Ramos (cell line): ENCODE results near the gene SLC25A21.

ENCODE experiments used
- in situ Hi-C: fragments of 300-500 bp; cut with MboI; formaldehyde crosslinking; loops from one replicate; pipeline ENCODE4 v1.14.3; 2022; ENCODE audit warnings: low sequenced_read_pairs; ENCODE audit not compliant: unreplicated experiment

SLC25A21 gene

DNA sequence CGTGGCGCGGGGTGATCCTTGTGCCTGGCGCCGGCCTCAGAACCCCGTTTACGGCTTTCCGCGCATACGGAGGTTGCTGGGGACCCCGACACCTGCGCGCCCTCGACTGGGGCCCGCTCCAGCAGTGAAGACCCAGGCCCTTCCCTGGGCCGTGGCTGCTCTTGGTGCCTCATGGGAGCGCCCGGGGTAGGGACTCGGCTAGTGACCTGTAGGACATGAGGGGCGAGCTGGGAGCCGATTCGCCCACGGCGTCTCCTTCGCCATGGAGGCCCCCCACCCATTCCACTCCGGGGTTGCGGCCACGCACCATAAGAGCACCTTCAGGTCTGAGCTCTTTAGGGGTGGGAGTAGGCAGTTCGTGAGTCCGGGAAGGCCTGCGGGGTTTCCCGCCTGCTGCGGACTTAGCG is 525.0 kb downstream of the SLC25A21 start:
- in situ Hi-C loops: no loop called here

- in situ Hi-C loops: no loop called here
Observed at GRCh38 chr14:36646664-36647416, 525.6 kb downstream of the SLC25A21 start.

DNA sequence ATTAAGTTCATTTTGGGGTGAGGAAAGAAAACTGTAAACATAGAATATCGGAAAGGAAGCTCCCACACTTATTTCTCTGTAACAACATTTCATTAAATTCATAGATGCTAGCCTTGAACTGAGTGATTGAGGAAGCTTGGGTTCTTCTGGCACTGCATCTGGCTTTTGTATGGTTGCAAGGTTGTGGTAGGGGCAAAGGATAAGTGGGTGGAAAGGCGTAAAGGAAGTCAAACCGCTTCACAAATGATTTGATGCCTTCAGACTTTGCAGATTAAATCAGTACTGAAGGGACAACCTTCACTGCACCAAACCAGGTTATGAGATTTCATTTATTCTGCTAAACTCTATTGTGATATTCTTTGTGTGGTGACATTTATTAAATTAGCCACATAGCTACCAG is 538.8 kb downstream of the SLC25A21 start:
- in situ Hi-C loops: no loop called here
